Hippocampal formation (tissue), 2 donors: ENCODE data around the gene OSTC.

Experiments
- DNase-seq, 2 donors: peaks; one replicate each; lab custom pipeline; 2025; lab: John Stamatoyannopoulos, UW

Gene OSTC

GRCh38 chr4:108714880-108715279, 64.5 kb downstream of the OSTC start:
- no peak for DNase-seq

- no peak for DNase-seq
Measured at GRCh38 chr4:108716340-108716739, 65.9 kb downstream of the OSTC start.

- no peak for DNase-seq
Measured at GRCh38 chr4:108717386-108717785, 67.0 kb downstream of the OSTC start.
